ENCODE data around the gene SPRY4. TPM values are rescaled to one million over a fixed set of nuclear protein-coding genes. Genes with fewer than 3 reads are reported as not detected.
A peak's percentile ranks its signal among the peaks of the same experiment; 100 is the strongest.

The SPRY4 gene
- total RNA-seq, 1 donor from 2014 or later: 23.4 TPM

GRCh38 chr5:142290577-142291299 lies 34.1 kb downstream of the SPRY4 start:
- Histone ChIP-seq H3K4me2 (ENCODE audit: low read length) (peak overlapping the region; percentile 25), H3K79me2 (ENCODE audit: insufficient read depth, low read length) (peaks cover under 1% of the 10 kb centered on the region), H3K4me1 (ENCODE audit: insufficient read depth, low read length) (peaks cover 28% of the 10 kb centered on the region), H3K27ac (ENCODE audit: low read depth, low read length) (no peak overlapping the region), H3K9ac (ENCODE audit: low read length) (no peak overlapping the region), H3K4me3 (ENCODE audit: insufficient read depth, low read depth, low read length) (no peak overlapping the region), H3K27me3 (ENCODE audit: insufficient read depth, low read length) (no peaks in the 10 kb centered on the region), H3K9me3 (ENCODE audit: insufficient read depth, low read depth, low read length) (no peaks in the 10 kb centered on the region), H3K36me3 (ENCODE audit: insufficient read depth, low read length) (no peaks in the 10 kb centered on the region), H4K20me1 (ENCODE audit: insufficient read depth, low read length) (no peaks in the 10 kb centered on the region), H2AFZ (ENCODE audit: low read depth, low read length) (no peak overlapping the region)
- Mint-ChIP-seq H3K27ac (ENCODE audit: unreplicated experiment) (no peak overlapping the region), H3K27me3 (ENCODE audit: low read depth, unreplicated experiment) (no peaks in the 10 kb centered on the region), H3K36me3 (ENCODE audit: low read depth, unreplicated experiment) (peaks cover 7% of the 10 kb centered on the region), H3K4me3 (ENCODE audit: unreplicated experiment) (no peak overlapping the region), H3K4me1 (ENCODE audit: low read depth, unreplicated experiment) (peaks cover 19% of the 10 kb centered on the region), H3K9me3 (ENCODE audit: unreplicated experiment) (peaks cover 4% of the 10 kb centered on the region)
- FAIRE-seq (peak; percentile 74), DNase-seq (ENCODE audit: low read depth) (peak; percentile 56)
- TF ChIP-seq EZH2 (IDR thresholded peaks at IDR 0.05; ENCODE audit: insufficient read depth, low read length): no peak
- TF ChIP-seq CTCF (IDR thresholded peaks at IDR 0.05; ENCODE audit: insufficient read depth, low read depth, low read length): no peak

GRCh38 chr5:142289708-142290576 lies 34.9 kb downstream of the SPRY4 start:
- Mint-ChIP-seq H3K27ac (ENCODE audit: unreplicated experiment) (no peak overlapping the region), H3K27me3 (ENCODE audit: low read depth, unreplicated experiment) (no peaks in the 10 kb centered on the region), H3K4me3 (ENCODE audit: unreplicated experiment) (no peak overlapping the region), H3K4me1 (ENCODE audit: low read depth, unreplicated experiment) (peaks cover 12% of the 10 kb centered on the region), H3K36me3 (ENCODE audit: low read depth, unreplicated experiment) (peaks cover 4% of the 10 kb centered on the region), H3K9me3 (ENCODE audit: unreplicated experiment) (peaks cover 4% of the 10 kb centered on the region)
- Histone ChIP-seq H3K9ac (ENCODE audit: low read length) (no peak overlapping the region), H3K27me3 (ENCODE audit: insufficient read depth, low read length) (no peaks in the 10 kb centered on the region), H3K4me1 (ENCODE audit: insufficient read depth, low read length) (peaks cover 20% of the 10 kb centered on the region), H3K4me3 (ENCODE audit: insufficient read depth, low read depth, low read length) (no peak overlapping the region), H3K9me3 (ENCODE audit: insufficient read depth, low read depth, low read length) (no peaks in the 10 kb centered on the region), H4K20me1 (ENCODE audit: insufficient read depth, low read length) (no peaks in the 10 kb centered on the region), H2AFZ (ENCODE audit: low read depth, low read length) (no peak overlapping the region), H3K79me2 (ENCODE audit: insufficient read depth, low read length) (no peaks in the 10 kb centered on the region), H3K4me2 (ENCODE audit: low read length) (no peak overlapping the region), H3K36me3 (ENCODE audit: insufficient read depth, low read length) (no peaks in the 10 kb centered on the region), H3K27ac (ENCODE audit: low read depth, low read length) (no peak overlapping the region)
- FAIRE-seq: no peak
- DNase-seq (ENCODE audit: low read depth): no peak
- TF ChIP-seq CTCF (IDR thresholded peaks at IDR 0.05; ENCODE audit: insufficient read depth, low read depth, low read length) (no peak), EZH2 (IDR thresholded peaks at IDR 0.05; ENCODE audit: insufficient read depth, low read length) (no peak)

All from astrocyte (in vitro differentiated cells and primary cell).